ENCODE results near the gene ANXA6. TPM values are rescaled to one million over a fixed set of nuclear protein-coding genes. Genes with fewer than 3 reads are reported as not detected.

ANXA6 gene
- polyA plus RNA-seq, 1 donor (not counting 4 experiments of a cell fraction or from before 2014, with no cell fraction given), result 37.0 TPM

DNA sequence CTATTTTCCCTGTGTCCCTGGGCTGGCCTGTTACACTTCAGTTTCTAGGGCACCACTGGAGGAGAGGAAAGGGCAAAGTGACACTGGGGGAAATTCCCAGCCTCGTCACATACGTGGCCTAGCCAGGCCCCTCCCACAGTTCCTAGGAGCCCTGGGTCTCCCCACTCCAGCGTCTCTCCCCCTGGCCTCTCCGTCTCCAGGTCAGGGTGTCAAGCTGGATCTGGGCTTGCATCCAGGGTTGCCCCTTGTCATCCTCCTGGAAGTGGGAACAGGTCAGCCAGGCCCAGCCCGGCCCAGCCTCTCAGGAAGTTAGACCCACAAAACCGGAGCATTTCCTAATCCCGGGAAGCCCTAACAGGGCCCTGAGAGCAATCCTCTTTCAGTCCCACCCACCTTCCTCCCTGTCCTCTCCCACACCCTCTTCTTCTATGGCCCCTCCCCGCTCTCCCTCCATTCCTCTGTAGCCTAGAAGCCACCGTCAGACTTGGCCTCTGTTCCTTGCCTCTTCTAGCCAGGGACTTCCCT lies 72.0 kb downstream of the ANXA6 start:
- peak overlapping the region; percentile 43 for H2AFZ ChIP-seq (ENCODE audit: control insufficient read depth, low read length)
- H3K27ac ChIP-seq (ENCODE audit: control insufficient read depth, insufficient read depth, low read length), result peak overlapping the region; percentile 69
- peaks cover 53% of the 10 kb centered on the region for H3K4me1 ChIP-seq (ENCODE audit: control insufficient read depth, extremely low read depth, insufficient read depth, low read length)
- H3K27me3 ChIP-seq (ENCODE audit: control insufficient read depth, extremely low read depth, insufficient read depth, low read length), result no peaks in the 10 kb centered on the region
- H3K9me3 ChIP-seq (ENCODE audit: control insufficient read depth, low read depth, low read length), result no peaks in the 10 kb centered on the region
- H3K79me2 ChIP-seq (ENCODE audit: control insufficient read depth, insufficient read depth, low read length), result peaks cover 23% of the 10 kb centered on the region
- peak overlapping the region; percentile 58 for H3K4me2 ChIP-seq (ENCODE audit: control insufficient read depth, extremely low read depth, insufficient read depth, low read depth, low read length)
- no peaks in the 10 kb centered on the region for H3K9me1 ChIP-seq (ENCODE audit: control insufficient read depth, extremely low read depth, insufficient read depth, low read length)
- TF ChIP-seq, protein P1, sequence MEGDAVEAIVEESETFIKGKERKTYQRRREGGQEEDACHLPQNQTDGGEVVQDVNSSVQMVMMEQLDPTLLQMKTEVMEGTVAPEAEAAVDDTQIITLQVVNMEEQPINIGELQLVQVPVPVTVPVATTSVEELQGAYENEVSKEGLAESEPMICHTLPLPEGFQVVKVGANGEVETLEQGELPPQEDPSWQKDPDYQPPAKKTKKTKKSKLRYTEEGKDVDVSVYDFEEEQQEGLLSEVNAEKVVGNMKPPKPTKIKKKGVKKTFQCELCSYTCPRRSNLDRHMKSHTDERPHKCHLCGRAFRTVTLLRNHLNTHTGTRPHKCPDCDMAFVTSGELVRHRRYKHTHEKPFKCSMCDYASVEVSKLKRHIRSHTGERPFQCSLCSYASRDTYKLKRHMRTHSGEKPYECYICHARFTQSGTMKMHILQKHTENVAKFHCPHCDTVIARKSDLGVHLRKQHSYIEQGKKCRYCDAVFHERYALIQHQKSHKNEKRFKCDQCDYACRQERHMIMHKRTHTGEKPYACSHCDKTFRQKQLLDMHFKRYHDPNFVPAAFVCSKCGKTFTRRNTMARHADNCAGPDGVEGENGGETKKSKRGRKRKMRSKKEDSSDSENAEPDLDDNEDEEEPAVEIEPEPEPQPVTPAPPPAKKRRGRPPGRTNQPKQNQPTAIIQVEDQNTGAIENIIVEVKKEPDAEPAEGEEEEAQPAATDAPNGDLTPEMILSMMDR (optimal IDR thresholded peaks at IDR 0.05 in 1 of 3, IDR thresholded peaks at IDR 0.05 in 1 of 3, conservative IDR thresholded peaks at IDR 0.05 in 1 of 3; ENCODE audit: extremely low read depth in 1 of 3, insufficient read depth in 2 of 3, low read length in 3 of 3), result no peak
- dilution Hi-C loops (cut with MboI; ENCODE audit: extremely low pct_ligation_motif_present, low sequenced_read_pairs), result no loop called here
- no peak for FAIRE-seq
- no peaks in the 10 kb centered on the region for H3K36me3 ChIP-seq (ENCODE audit: control insufficient read depth in 2 of 2, extremely low read depth in 1 of 2, insufficient read depth in 2 of 2, low read length in 2 of 2)
- peak overlapping the region in 2 of 3 experiments; percentile 44 to 66 for H3K4me3 ChIP-seq (ENCODE audit: control insufficient read depth in 2 of 3, extremely low read depth in 1 of 3, insufficient read depth in 2 of 3, low read depth in 1 of 3, low read length in 3 of 3)
- no peaks in the 10 kb centered on the region for H4K20me1 ChIP-seq (ENCODE audit: control insufficient read depth, extremely low read depth, insufficient read depth, low read length)
- no peak for DNase-seq (ENCODE audit: low read depth, low spot score)
- H3K9ac ChIP-seq (ENCODE audit: control insufficient read depth, extremely low read depth, insufficient read depth, low read length), result peak overlapping the region; percentile 82

DNA sequence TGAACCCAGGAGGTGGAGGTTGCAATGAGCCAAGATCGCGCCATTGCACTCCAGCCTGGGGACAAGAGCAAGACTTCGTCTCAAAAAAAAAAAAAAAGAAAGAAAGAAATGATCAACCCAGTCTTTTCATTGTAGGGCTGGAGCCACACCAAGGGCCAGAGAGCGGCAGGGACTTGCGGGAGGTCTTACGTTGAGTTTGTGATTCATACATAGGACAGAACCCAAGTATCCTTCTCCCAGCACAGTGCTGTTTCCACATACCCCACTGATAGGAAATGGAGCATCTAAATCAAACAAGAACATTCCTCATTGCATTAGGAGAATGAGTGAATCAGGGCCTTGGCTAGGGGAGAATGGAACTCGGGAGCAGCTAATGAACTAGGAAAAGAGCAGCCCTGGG lies 73.2 kb downstream of the ANXA6 start:
- peaks cover 34% of the 10 kb centered on the region for H3K79me2 ChIP-seq (ENCODE audit: control insufficient read depth, insufficient read depth, low read length)
- H3K27ac ChIP-seq (ENCODE audit: control insufficient read depth, insufficient read depth, low read length), result peak overlapping the region; percentile 48
- no peak overlapping the region for H2AFZ ChIP-seq (ENCODE audit: control insufficient read depth, low read length)
- H3K36me3 ChIP-seq (ENCODE audit: control insufficient read depth in 2 of 2, extremely low read depth in 1 of 2, insufficient read depth in 2 of 2, low read length in 2 of 2), result no peaks in the 10 kb centered on the region
- H3K9me1 ChIP-seq (ENCODE audit: control insufficient read depth, extremely low read depth, insufficient read depth, low read length), result no peaks in the 10 kb centered on the region
- DNase-seq (ENCODE audit: low read depth, low spot score) (no peak), FAIRE-seq (no peak)
- H3K9me3 ChIP-seq (ENCODE audit: control insufficient read depth, low read depth, low read length), result no peaks in the 10 kb centered on the region
- no peaks in the 10 kb centered on the region for H4K20me1 ChIP-seq (ENCODE audit: control insufficient read depth, extremely low read depth, insufficient read depth, low read length)
- TF ChIP-seq EZH2 (IDR thresholded peaks at IDR 0.05; ENCODE audit: low read length), result no peak
- TF ChIP-seq, protein P1 (optimal IDR thresholded peaks at IDR 0.05 in 1 of 3, IDR thresholded peaks at IDR 0.05 in 1 of 3, conservative IDR thresholded peaks at IDR 0.05 in 1 of 3; ENCODE audit: extremely low read depth in 1 of 3, insufficient read depth in 2 of 3, low read length in 3 of 3), result no peak
- no peak overlapping the region for H3K9ac ChIP-seq (ENCODE audit: control insufficient read depth, extremely low read depth, insufficient read depth, low read length)
- no peak overlapping the region for H3K4me2 ChIP-seq (ENCODE audit: control insufficient read depth, extremely low read depth, insufficient read depth, low read depth, low read length)
- dilution Hi-C loops (cut with MboI; ENCODE audit: extremely low pct_ligation_motif_present, low sequenced_read_pairs), result no loop called here
- no peak overlapping the region for H3K4me3 ChIP-seq (ENCODE audit: control insufficient read depth in 2 of 3, extremely low read depth in 1 of 3, insufficient read depth in 2 of 3, low read depth in 1 of 3, low read length in 3 of 3)
- peaks cover 61% of the 10 kb centered on the region for H3K4me1 ChIP-seq (ENCODE audit: control insufficient read depth, extremely low read depth, insufficient read depth, low read length)
- H3K27me3 ChIP-seq (ENCODE audit: control insufficient read depth, extremely low read depth, insufficient read depth, low read length), result no peaks in the 10 kb centered on the region
